K562 (cell line): ENCODE results near the gene ZNF680. TPM values are rescaled to one million over a fixed set of nuclear protein-coding genes. Genes with fewer than 3 reads are reported as not detected.

Experiments
- ATAC-seq: fragments of 200-7000 bp; cut with Tn5 transposase; 3 replicates; pipeline ENCODE4 v1.9.1; 2020; ENCODE audit warnings: moderate library complexity
- BruUV-seq: library from RNA; stranded (reverse); fragments of 400-500 nt; replicated peaks from 2 replicates; lab custom pipeline; 2021; lab: Mats Ljungman, UMichigan
- CTCF ChIA-PET: fragments of 300-600 bp; formaldehyde crosslinking; extraction: SDS; loops from one replicate; lab custom pipeline; 2021; ENCODE audit warnings: low intra/inter-chr PET ratio; lab: Yijun Ruan, JAX
- POLR2A ChIA-PET: fragments of 300-600, 350-650 bp; sonication (Branson Sonifier 250); formaldehyde crosslinking; extraction: SDS; loops from one replicate; lab custom pipeline; 2021; ENCODE audit warnings: antibody characterized with exemption, inconsistent platforms; lab: Yijun Ruan, JAX
- DNase-seq, 4 experiments: peaks; one replicate each; pipeline versions ENCODE4 v3.0.0 to v3.0.0-alpha.2; 2011 to 2018; ENCODE audit warnings: low spot score in 3 of 4, mixed read lengths in 3 of 4; ENCODE audit errors: extremely low read depth in 1 of 4
- FAIRE-seq: peaks from 2 replicates; lab custom pipeline; 2011; peaks lifted over from hg19 to GRCh38; lab: Jason Lieb, UNC
- H2AFZ ChIP-seq: 2 replicates; pipeline ENCODE4 v1.6.0; 2011; ENCODE audit warnings: low read depth, low read length, control low read depth, inconsistent platforms
- H3K27ac ChIP-seq: fragments of 200-600 bp; 3 replicates; pipeline ENCODE4 v1.8.0; 2011; ENCODE audit warnings: low read depth, mild to moderate bottlenecking, control low read depth, inconsistent platforms, low read length, moderate library complexity, mixed read lengths; ENCODE audit errors: extremely low read depth
- H3K27me3 ChIP-seq, 2 experiments: fragments of 300-600 bp in 1 of 2; 2 replicates in 1 of 2; 3 replicates in 1 of 2; pipeline versions ENCODE4 v1.6.0 to v1.8.0; 2011; ENCODE audit warnings: inconsistent platforms in 2 of 2, low read length in 2 of 2, mild to moderate bottlenecking in 1 of 2, mixed read lengths in 1 of 2, moderate library complexity in 1 of 2; ENCODE audit not compliant: control insufficient read depth in 2 of 2, insufficient read depth in 2 of 2
- H3K36me3 ChIP-seq: fragments of 300-600 bp; 3 replicates; pipeline ENCODE4 v1.8.0; 2011; ENCODE audit warnings: mild to moderate bottlenecking, low read length, inconsistent platforms; ENCODE audit not compliant: control insufficient read depth, insufficient read depth
- H3K4me1 ChIP-seq, 2 experiments: fragments of 200-600 bp in 1 of 2; replicated peaks in 1 of 2; 2 replicates in 1 of 2; 3 replicates in 1 of 2; pipeline versions ENCODE4 v1.5.1 to v1.8.0; 2011; ENCODE audit warnings: inconsistent platforms in 2 of 2, low read length in 2 of 2, mild to moderate bottlenecking in 1 of 2, mixed read lengths in 1 of 2, moderate library complexity in 1 of 2; ENCODE audit not compliant: control insufficient read depth in 2 of 2, insufficient read depth in 2 of 2
- H3K4me2 ChIP-seq: 2 replicates; pipeline ENCODE4 v1.6.1; 2011; ENCODE audit warnings: low read length, control low read depth, inconsistent platforms, mixed read lengths; ENCODE audit not compliant: insufficient read depth
- H3K4me3 ChIP-seq: fragments of 200-600 bp; sonication (generic), shearing (Covaris generic); 2 replicates; pipeline ENCODE4 v1.5.1; 2016; ENCODE audit warnings: control low read depth, inconsistent platforms
- H3K79me2 ChIP-seq: fragments of 200-600 bp; 3 replicates; pipeline ENCODE4 v1.8.0; 2011; ENCODE audit warnings: low read length, inconsistent platforms; ENCODE audit not compliant: control insufficient read depth, insufficient read depth
- H3K9ac ChIP-seq, 2 experiments: 2 replicates each; pipeline versions ENCODE4 v1.6.0 to v1.6.1; 2011; ENCODE audit warnings: low read depth in 2 of 2, low read length in 2 of 2, control low read depth in 1 of 2, inconsistent platforms in 1 of 2, mild to moderate bottlenecking in 1 of 2, mixed read lengths in 1 of 2; ENCODE audit not compliant: insufficient read depth in 1 of 2
- H3K9me1 ChIP-seq: one replicate; pipeline ENCODE4 v1.6.0; 2011; ENCODE audit warnings: inconsistent platforms, mild to moderate bottlenecking, low read length, moderate library complexity; ENCODE audit not compliant: control insufficient read depth, insufficient read depth
- H3K9me3 ChIP-seq: replicated peaks from 2 replicates; pipeline ENCODE4 v1.5.1; 2011; ENCODE audit warnings: low read depth, low read length, inconsistent platforms; ENCODE audit not compliant: control insufficient read depth, insufficient read depth
- H4K20me1 ChIP-seq: replicated peaks from 2 replicates; pipeline ENCODE4 v1.6.1; 2011; ENCODE audit warnings: low read length, inconsistent platforms, mixed read lengths; ENCODE audit not compliant: control insufficient read depth, insufficient read depth
- CBFA2T2 ChIP-seq: fragments of 450-650 bp; conservative IDR thresholded peaks from 2 replicates; pipeline ENCODE4 v1.6.1; 2017; ENCODE audit warnings: mild to moderate bottlenecking
- FIP1L1 ChIP-seq: fragments of 200-400 bp; formaldehyde crosslinking; IDR thresholded peaks from 2 replicates; pipeline ENCODE4 v1.6.1; 2018; ENCODE audit warnings: mild to moderate bottlenecking, low read depth, low read length; ENCODE audit not compliant: poor library complexity, severe bottlenecking
- HDAC1 ChIP-seq, 2 experiments: fragments of 450-650 bp; IDR thresholded peaks; 2 replicates each; pipeline ENCODE4 v1.6.1; 2016 to 2017; ENCODE audit warnings: inconsistent platforms in 1 of 2, mild to moderate bottlenecking in 1 of 2, moderate library complexity in 1 of 2
- NFATC3 ChIP-seq: fragments of 450-650 bp; IDR thresholded peaks from 2 replicates; pipeline ENCODE4 v1.6.1; 2017; ENCODE audit warnings: mild to moderate bottlenecking
- PRPF4 ChIP-seq: fragments of 200-400 bp; formaldehyde crosslinking; IDR thresholded peaks from one replicate; pipeline ENCODE4 v1.6.1; 2017; ENCODE audit warnings: low read length, low read depth, mild to moderate bottlenecking; ENCODE audit not compliant: insufficient read depth, poor library complexity, severe bottlenecking
- PYGO2 ChIP-seq: fragments of 450-650 bp; IDR thresholded peaks from 2 replicates; pipeline ENCODE4 v1.6.1; 2016; ENCODE audit warnings: mild to moderate bottlenecking, missing genetic modification characterization, moderate library complexity, missing compliant biosample characterization
- RBFOX2 ChIP-seq: fragments of 200-400 bp; formaldehyde crosslinking; IDR thresholded peaks from 2 replicates; pipeline ENCODE4 v1.6.1; 2017; ENCODE audit warnings: low read depth, mild to moderate bottlenecking, low read length, moderate library complexity
- WHSC1 ChIP-seq: IDR thresholded peaks from one replicate; pipeline ENCODE4 v1.6.1; 2012; ENCODE audit warnings: low read length, control low read depth, inconsistent platforms
- ZFP30 ChIP-seq: fragments of 250-450 bp; sonication (Bioruptor Pico); IDR thresholded peaks from 2 replicates; pipeline ENCODE4 v1.8.0; 2022; ENCODE audit warnings: moderate library complexity, mild to moderate bottlenecking, inconsistent platforms, borderline replicate concordance
- WGBS: fragments of 100-300 bp; shearing (Covaris generic); methylation state at CpG from one replicate; pipeline ENCODE4 v1.1.6; 2016; ENCODE audit warnings: low coverage, mixed read lengths; ENCODE audit not compliant: insufficient coverage; ENCODE audit errors: missing lambda C conversion rate; 5-methylcytosine and 5-hydroxymethylcytosine counted together
- in situ Hi-C: fragments of 300-500 bp; cut with MboI; formaldehyde crosslinking; loops from 4 replicates; pipeline ENCODE4 v1.15.0; 2018; ENCODE audit warnings: inconsistent platforms, mixed read lengths
- intact Hi-C: fragments of 100-400 bp; cut with micrococcal nuclease; formaldehyde crosslinking; loops from 2 replicates; pipeline ENCODE4 v1.14.2; 2022
- polyA plus RNA-seq, 8 experiments: library from polyadenylated mRNA; depleted of rRNA in 4 of 8; stranded (reverse) in 5 of 8; unstranded in 3 of 8; fragments of >200 nt; fragmentation: Nextera tagmentation in 2 of 8; fragmentation: Illumina TruSeq in 1 of 8; extraction: Ambion mirVana in 2 of 8; extraction: Trizol in 1 of 8; gene quantifications; 2 replicates each; pipeline versions ENCODE4 v1.2.1 to v1.2.3, GENCODE V29; 2011 to 2014; ENCODE audit warnings: inconsistent platforms in 1 of 8, missing spikeins in 1 of 8
- total RNA-seq, 7 experiments: library from RNA; depleted of rRNA in 6 of 7; stranded (reverse); fragments of >200 nt in 6 of 7; fragmentation: Illumina TruSeq in 2 of 7; extraction: Trizol in 2 of 7; gene quantifications; 2 replicates each; pipeline versions ENCODE4 v1.2.1 to v1.2.3, GENCODE V29; 2011 to 2021; ENCODE audit warnings: low replicate concordance in 1 of 7
- TF ChIP-seq, protein P1 (sequence below): fragments of 450-650 bp; formaldehyde crosslinking; IDR thresholded peaks from 2 replicates; pipeline ENCODE4 v1.4.0; 2020; ENCODE audit warnings: mild to moderate bottlenecking

ZNF680 gene
- total and polyA plus RNA-seq, 9 of the 15 experiments (the other 6 are each of a cell fraction or from before 2014, with no cell fraction given): 7.0 to 25.0 (median 12.0) TPM

DNA sequence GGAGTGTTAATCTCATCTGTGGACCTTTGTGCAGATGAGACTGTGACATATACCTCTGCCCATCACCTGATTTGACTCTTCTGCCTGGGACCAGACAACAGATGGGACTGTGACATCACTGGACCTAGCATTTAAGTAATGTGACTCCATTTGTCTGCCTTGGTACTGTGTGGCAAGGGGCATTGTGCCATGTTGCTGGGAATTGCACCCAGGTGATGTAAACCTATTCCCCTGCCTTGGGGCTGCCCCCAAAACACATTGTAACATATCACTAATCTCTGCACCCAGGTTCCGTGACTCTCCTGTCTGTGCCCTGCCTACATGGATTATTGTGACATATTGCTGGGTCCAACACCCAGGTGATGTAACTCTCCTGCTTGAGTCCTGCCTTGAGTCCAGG lies 40.4 kb upstream of the ZNF680 start:
- no peak overlapping the region for H2AFZ ChIP-seq
- intact Hi-C loops: no loop called here
- WGBS: 0% methylated on average over 1 of the region's 1 CpG
- no peak overlapping the region for H3K27ac ChIP-seq
- in situ Hi-C loops: no loop called here
- H4K20me1 ChIP-seq: no peaks in the 10 kb centered on the region
- no peaks in the 10 kb centered on the region for H3K4me1 ChIP-seq
- no TSS peak for BruUV-seq
- no peak overlapping the region for H3K4me3 ChIP-seq
- DNase-seq (no peak), FAIRE-seq (no peak)
- no peaks in the 10 kb centered on the region for H3K27me3 ChIP-seq
- H3K9ac ChIP-seq: no peak overlapping the region
- no peaks in the 10 kb centered on the region for H3K9me1 ChIP-seq
- no peak overlapping the region for H3K4me2 ChIP-seq
- H3K9me3 ChIP-seq: no peaks in the 10 kb centered on the region
- no peaks in the 10 kb centered on the region for H3K36me3 ChIP-seq
- TF ChIP-seq RBFOX2: no peak
- no peak for TF ChIP-seq WHSC1
- TF ChIP-seq ZFP30: no peak
- no peak for TF ChIP-seq PRPF4
- no peak for TF ChIP-seq FIP1L1
- TF ChIP-seq, protein P1, sequence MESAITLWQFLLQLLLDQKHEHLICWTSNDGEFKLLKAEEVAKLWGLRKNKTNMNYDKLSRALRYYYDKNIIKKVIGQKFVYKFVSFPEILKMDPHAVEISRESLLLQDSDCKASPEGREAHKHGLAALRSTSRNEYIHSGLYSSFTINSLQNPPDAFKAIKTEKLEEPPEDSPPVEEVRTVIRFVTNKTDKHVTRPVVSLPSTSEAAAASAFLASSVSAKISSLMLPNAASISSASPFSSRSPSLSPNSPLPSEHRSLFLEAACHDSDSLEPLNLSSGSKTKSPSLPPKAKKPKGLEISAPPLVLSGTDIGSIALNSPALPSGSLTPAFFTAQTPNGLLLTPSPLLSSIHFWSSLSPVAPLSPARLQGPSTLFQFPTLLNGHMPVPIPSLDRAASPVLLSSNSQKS: no peak
- no peak for TF ChIP-seq CBFA2T2
- no peak for TF ChIP-seq PYGO2
- TF ChIP-seq HDAC1 (IDR thresholded peaks at IDR 0.05): no peak
- TF ChIP-seq NFATC3: no peak
- TF ChIP-seq, all 486 proteins: peak for 0
- no peaks in the 10 kb centered on the region for H3K79me2 ChIP-seq
- POLR2A ChIA-PET: no interaction called here
- ATAC-seq: no peak
- CTCF ChIA-PET: no interaction called here
